WERI-Rb-1 (cell line): ENCODE measurements around the gene HSD11B1.
"Not testable (repeated sequence)": the region's sequence is repeated elsewhere in the genome, so short reads cannot be mapped to it uniquely, and the experiment has no call there.

Experiments
- DNase-seq: peaks from one replicate; pipeline ENCODE4 v3.0.0-alpha.2; 2020
- H3K27ac ChIP-seq: fragments of 250-450 bp; sonication (Bioruptor Pico); 2 replicates; pipeline ENCODE4 v1.5.1; 2020; ENCODE audit warnings: mild to moderate bottlenecking, moderate library complexity
- H3K27me3 ChIP-seq: fragments of 250-450 bp; sonication (Bioruptor Pico); 2 replicates; pipeline ENCODE4 v1.5.1; 2021; ENCODE audit warnings: mild to moderate bottlenecking, low read depth, moderate library complexity; ENCODE audit not compliant: insufficient read depth, severe bottlenecking
- H3K36me3 ChIP-seq: fragments of 250-450 bp; sonication (Bioruptor Pico); 2 replicates; pipeline ENCODE4 v1.5.1; 2020; ENCODE audit warnings: mild to moderate bottlenecking, moderate library complexity
- H3K4me3 ChIP-seq: 2 replicates; pipeline ENCODE4 v1.5.1; 2011; ENCODE audit warnings: low read depth, mild to moderate bottlenecking, control low read depth, low read length
- H3K9me3 ChIP-seq: fragments of 250-450 bp; sonication (Bioruptor Pico); 2 replicates; pipeline ENCODE4 v1.5.1; 2021; ENCODE audit warnings: mild to moderate bottlenecking, moderate library complexity; ENCODE audit not compliant: severe bottlenecking
- CTCF ChIP-seq: IDR thresholded peaks from 2 replicates; pipeline ENCODE4 v1.5.1; 2011; ENCODE audit warnings: low read depth, mild to moderate bottlenecking, control low read depth, inconsistent platforms, low read length

The HSD11B1 gene

GRCh38 chr1:209692745-209693504, 11.7 kb upstream of the HSD11B1 start:
- peak; percentile 64 for TF ChIP-seq CTCF
- H3K27ac ChIP-seq = no peak overlapping the region
- peak; percentile 62 for DNase-seq

GRCh38 chr1:209696673-209697072, 8.0 kb upstream of the HSD11B1 start:
- Histone ChIP-seq H3K27ac (no peak overlapping the region), H3K27me3 (peaks cover 62% of the 10 kb centered on the region), H3K9me3 (no peaks in the 10 kb centered on the region), H3K4me3 (no peak overlapping the region), H3K36me3 (no peaks in the 10 kb centered on the region)
- no peak for TF ChIP-seq CTCF
- DNase-seq = no peak

More at GRCh38 chr1:209692745-209693504, 11.7 kb upstream of the HSD11B1 start:
- no peaks in the 10 kb centered on the region for H3K9me3 ChIP-seq
- H3K36me3 ChIP-seq = no peaks in the 10 kb centered on the region
- H3K4me3 ChIP-seq = no peak overlapping the region
- peaks cover 50% of the 10 kb centered on the region for H3K27me3 ChIP-seq

GRCh38 chr1:209697126-209697525, 7.5 kb upstream of the HSD11B1 start:
- Histone ChIP-seq H3K4me3 (no peak overlapping the region), H3K27me3 (peaks cover 61% of the 10 kb centered on the region), H3K36me3 (no peaks in the 10 kb centered on the region), H3K9me3 (no peaks in the 10 kb centered on the region), H3K27ac (no peak overlapping the region)
- TF ChIP-seq CTCF = no peak
- DNase-seq = no peak

GRCh38 chr1:209700686-209701085, 4.0 kb upstream of the HSD11B1 start:
- not testable (repeated sequence) for DNase-seq, H3K4me3 ChIP-seq, H3K36me3 ChIP-seq, H3K9me3 ChIP-seq, H3K27ac ChIP-seq
- H3K27me3 ChIP-seq = peaks cover 63% of the 10 kb centered on the region

- DNase-seq = no peak
- Histone ChIP-seq H3K4me3 (no peak overlapping the region), H3K9me3 (no peaks in the 10 kb centered on the region), H3K36me3 (no peaks in the 10 kb centered on the region), H3K27me3 (peaks cover 61% of the 10 kb centered on the region), H3K27ac (no peak overlapping the region)
- no peak for TF ChIP-seq CTCF
Observed at GRCh38 chr1:209702832-209703231, 1.8 kb upstream of the HSD11B1 start.

GRCh38 chr1:209703834-209704504, 677 bp upstream of the HSD11B1 start:
- no peak for TF ChIP-seq CTCF
- DNase-seq = no peak
- no peaks in the 10 kb centered on the region for H3K9me3 ChIP-seq
- no peaks in the 10 kb centered on the region for H3K36me3 ChIP-seq
- H3K27me3 ChIP-seq = peaks cover 58% of the 10 kb centered on the region
- H3K27ac ChIP-seq = no peak overlapping the region
- no peak overlapping the region for H3K4me3 ChIP-seq
